ENCODE data around the gene HSF5. TPM values are rescaled to one million over a fixed set of nuclear protein-coding genes. Genes with fewer than 3 reads are reported as not detected.
A peak's percentile ranks its signal among the peaks of the same experiment; 100 is the strongest.

HSF5 gene
- total and polyA plus RNA-seq, 2 of the 13 experiments (the other 11 are each of a cell fraction or from before 2014, with no cell fraction given): not detected

GRCh38 chr17:58417300-58418092 lies 70.7 kb downstream of the HSF5 start, which contains the start of gene RNF43 (continued):
- TF ChIP-seq PAXIP1 (CRISPR knock-in tag; conservative IDR thresholded peaks at IDR 0.05) (peak; percentile 84), LCORL (IDR thresholded peaks at IDR 0.05) (peak; percentile 51; the same call in 1 of the 2 replicates), LCORL (CRISPR knock-in tag; IDR thresholded peaks at IDR 0.05) (peak; percentile 95), ZC3H4 (CRISPR knock-in tag; IDR thresholded peaks at IDR 0.05; ENCODE audit: borderline replicate concordance) (no peak; the same call in 1 of the 2 replicates), GMEB1 (CRISPR knock-in tag; IDR thresholded peaks at IDR 0.05; ENCODE audit: borderline replicate concordance) (no peak; the same call in 1 of the 2 replicates), ZNF691 (CRISPR knock-in tag; IDR thresholded peaks at IDR 0.05; ENCODE audit: borderline replicate concordance, low read depth) (peak; percentile 96), ZNF205 (CRISPR knock-in tag; IDR thresholded peaks at IDR 0.05) (peak; percentile 66; the same call in 1 of the 2 replicates), ZNF558 (CRISPR knock-in tag; IDR thresholded peaks at IDR 0.05; ENCODE audit: borderline replicate concordance) (no peak), PATZ1 (CRISPR knock-in tag; IDR thresholded peaks at IDR 0.05) (peak; percentile 98), RORA (CRISPR knock-in tag; IDR thresholded peaks at IDR 0.05) (no peak), SRSF1 (optimal IDR thresholded peaks at IDR 0.05; ENCODE audit: low read depth, low read length) (no peak), ELF4 (CRISPR knock-in tag; IDR thresholded peaks at IDR 0.05; ENCODE audit: borderline replicate concordance) (peak; percentile 69), ZFAT (CRISPR knock-in tag; conservative IDR thresholded peaks at IDR 0.05) (no peak), ZNF350 (CRISPR knock-in tag; IDR thresholded peaks at IDR 0.05; ENCODE audit: borderline replicate concordance, low read depth) (peak; percentile 96), ZSCAN21 (CRISPR knock-in tag; IDR thresholded peaks at IDR 0.05; ENCODE audit: borderline replicate concordance) (peak; percentile 62; the same call in 1 of the 2 replicates), ZNF7 (CRISPR knock-in tag; IDR thresholded peaks at IDR 0.05) (no peak), ZNF484 (CRISPR knock-in tag; IDR thresholded peaks at IDR 0.05; ENCODE audit: borderline replicate concordance, low read depth) (no peak), PREB (CRISPR knock-in tag; IDR thresholded peaks at IDR 0.05) (no peak), ZNF775 (CRISPR knock-in tag; IDR thresholded peaks at IDR 0.05; ENCODE audit: borderline replicate concordance) (peak; percentile 56; the same call in 1 of the 2 replicates)

Data from HepG2 (cell line).